HUES6 (cell line): ENCODE results near the gene NLRP4.

Experiments
- H3K27ac ChIP-seq: 2 replicates; pipeline ENCODE4 v1.7.0; 2013; ENCODE audit warnings: low read depth, mild to moderate bottlenecking, low read length, inconsistent platforms
- H3K27me3 ChIP-seq: 2 replicates; pipeline ENCODE4 v1.6.1; 2013; ENCODE audit warnings: low read length; ENCODE audit not compliant: control insufficient read depth, insufficient read depth
- H3K36me3 ChIP-seq: 2 replicates; pipeline ENCODE4 v1.6.1; 2013; ENCODE audit warnings: low read length; ENCODE audit not compliant: control insufficient read depth, insufficient read depth
- H3K4me1 ChIP-seq: 2 replicates; pipeline ENCODE4 v1.6.1; 2013; ENCODE audit warnings: low read length; ENCODE audit not compliant: control insufficient read depth, insufficient read depth
- H3K4me3 ChIP-seq: 2 replicates; pipeline ENCODE4 v1.5.1; 2013; ENCODE audit warnings: low read depth, low read length
- H3K9ac ChIP-seq: one replicate; pipeline ENCODE4 v1.6.1; 2013; ENCODE audit warnings: mild to moderate bottlenecking, low read length
- H3K9me3 ChIP-seq: 2 replicates; pipeline ENCODE4 v1.6.1; 2013; ENCODE audit warnings: low read depth, low read length; ENCODE audit not compliant: control insufficient read depth, insufficient read depth

The NLRP4 gene

GRCh38 chr19:55836340-55836739, at the start of gene NLRP4:
Gene NLRP4 (plus strand): TSS chr19:55836540. CDS start chr19:55852081, 15,541 bp downstream.
- no peak within 1 kb of the TSS for H3K9ac ChIP-seq
- no peaks in the 10 kb centered on the region for H3K36me3 ChIP-seq
- no peak within 1 kb of the TSS for H3K4me3 ChIP-seq
- H3K9me3 ChIP-seq, result peaks cover 47% of the 10 kb centered on the region; the same call in 1 of the 2 replicates
- no peaks in the 10 kb centered on the region; the same call in 1 of the 2 replicates for H3K27me3 ChIP-seq
- H3K27ac ChIP-seq, result no peak within 1 kb of the TSS; the same call in 1 of the 2 replicates
- no peaks in the 10 kb centered on the region for H3K4me1 ChIP-seq

GRCh38 chr19:55795021-55795420, 41.3 kb upstream of the NLRP4 start:
- Histone ChIP-seq H3K9me3 (peaks cover 40% of the 10 kb centered on the region; the same call in 1 of the 2 replicates), H3K9ac (no peak overlapping the region), H3K36me3 (no peaks in the 10 kb centered on the region), H3K4me1 (no peaks in the 10 kb centered on the region), H3K27me3 (peaks cover 5% of the 10 kb centered on the region; the same call in 1 of the 2 replicates), H3K4me3 (no peak overlapping the region), H3K27ac (no peak overlapping the region)

- H3K27me3 ChIP-seq, result peaks cover 5% of the 10 kb centered on the region; the same call in 1 of the 2 replicates
- H3K9ac ChIP-seq, result no peak overlapping the region
- no peaks in the 10 kb centered on the region for H3K4me1 ChIP-seq
- H3K4me3 ChIP-seq, result no peak overlapping the region
- H3K9me3 ChIP-seq, result peaks cover 50% of the 10 kb centered on the region; the same call in 1 of the 2 replicates
- no peak overlapping the region for H3K27ac ChIP-seq
- H3K36me3 ChIP-seq, result no peaks in the 10 kb centered on the region
Observed at GRCh38 chr19:55801416-55801815, 34.9 kb upstream of the NLRP4 start.

GRCh38 chr19:55802281-55802680, 34.1 kb upstream of the NLRP4 start:
- no peaks in the 10 kb centered on the region for H3K4me1 ChIP-seq
- H3K9me3 ChIP-seq, result peaks cover 56% of the 10 kb centered on the region; the same call in 1 of the 2 replicates
- H3K36me3 ChIP-seq, result no peaks in the 10 kb centered on the region
- H3K9ac ChIP-seq, result no peak overlapping the region
- H3K27me3 ChIP-seq, result peaks cover 5% of the 10 kb centered on the region; the same call in 1 of the 2 replicates
- no peak overlapping the region for H3K4me3 ChIP-seq
- no peak overlapping the region for H3K27ac ChIP-seq

GRCh38 chr19:55809381-55810058, 26.8 kb upstream of the NLRP4 start:
- Histone ChIP-seq H3K9ac (no peak overlapping the region), H3K4me3 (peak overlapping the region; percentile 3; the same call in 1 of the 2 replicates), H3K9me3 (peaks cover 68% of the 10 kb centered on the region), H3K36me3 (no peaks in the 10 kb centered on the region), H3K4me1 (no peaks in the 10 kb centered on the region), H3K27me3 (peaks cover 3% of the 10 kb centered on the region; the same call in 1 of the 2 replicates), H3K27ac (no peak overlapping the region)

GRCh38 chr19:55811340-55811739, 25.0 kb upstream of the NLRP4 start:
- Histone ChIP-seq H3K36me3 (no peaks in the 10 kb centered on the region), H3K9me3 (peaks cover 64% of the 10 kb centered on the region)

GRCh38 chr19:55812449-55812848, 23.9 kb upstream of the NLRP4 start:
- H3K9ac ChIP-seq, result no peak overlapping the region
- no peaks in the 10 kb centered on the region for H3K36me3 ChIP-seq
- H3K4me1 ChIP-seq, result no peaks in the 10 kb centered on the region
- H3K9me3 ChIP-seq, result peaks cover 64% of the 10 kb centered on the region
- H3K4me3 ChIP-seq, result no peak overlapping the region
- H3K27ac ChIP-seq, result no peak overlapping the region
- H3K27me3 ChIP-seq, result peaks cover 5% of the 10 kb centered on the region; the same call in 1 of the 2 replicates

More at GRCh38 chr19:55811340-55811739, 25.0 kb upstream of the NLRP4 start:
- Histone ChIP-seq H3K4me3 (no peak overlapping the region), H3K27me3 (peaks cover 3% of the 10 kb centered on the region; the same call in 1 of the 2 replicates), H3K9ac (no peak overlapping the region), H3K27ac (no peak overlapping the region), H3K4me1 (no peaks in the 10 kb centered on the region)

- Histone ChIP-seq H3K27ac (no peak overlapping the region), H3K27me3 (peaks cover 8% of the 10 kb centered on the region; the same call in 1 of the 2 replicates), H3K36me3 (no peaks in the 10 kb centered on the region), H3K9me3 (peaks cover 66% of the 10 kb centered on the region), H3K4me1 (no peaks in the 10 kb centered on the region), H3K9ac (no peak overlapping the region), H3K4me3 (no peak overlapping the region)
Observed at GRCh38 chr19:55813906-55814305, 22.4 kb upstream of the NLRP4 start.

- Histone ChIP-seq H3K27me3 (peaks cover 20% of the 10 kb centered on the region; the same call in 1 of the 2 replicates), H3K36me3 (no peaks in the 10 kb centered on the region), H3K4me1 (no peaks in the 10 kb centered on the region), H3K4me3 (no peak overlapping the region), H3K27ac (no peak overlapping the region), H3K9me3 (peaks cover 55% of the 10 kb centered on the region; the same call in 1 of the 2 replicates), H3K9ac (no peak overlapping the region)
Observed at GRCh38 chr19:55820037-55820436, 16.3 kb upstream of the NLRP4 start.

- H3K9ac ChIP-seq, result no peak overlapping the region
Observed at GRCh38 chr19:55830656-55831055, 5.7 kb upstream of the NLRP4 start.

GRCh38 chr19:55831846-55832245, 4.5 kb upstream of the NLRP4 start, which contains the start of gene NLRP11:
Gene NLRP11 (minus strand): TSS chr19:55831999. CDS start chr19:55818174, 13,825 bp downstream.
- H3K9ac ChIP-seq, result no peak within 1 kb of the TSS
- no peaks in the 10 kb centered on the region; the same call in 1 of the 2 replicates for H3K27me3 ChIP-seq
- H3K36me3 ChIP-seq, result no peaks in the 10 kb centered on the region
- H3K4me3 ChIP-seq, result no peak within 1 kb of the TSS
- no peak within 1 kb of the TSS for H3K27ac ChIP-seq
- H3K4me1 ChIP-seq, result no peaks in the 10 kb centered on the region
- H3K9me3 ChIP-seq, result peaks cover 39% of the 10 kb centered on the region; the same call in 1 of the 2 replicates

More at GRCh38 chr19:55830656-55831055, 5.7 kb upstream of the NLRP4 start:
- no peaks in the 10 kb centered on the region for H3K36me3 ChIP-seq
- no peak overlapping the region for H3K27ac ChIP-seq
- no peak overlapping the region for H3K4me3 ChIP-seq
- no peaks in the 10 kb centered on the region; the same call in 1 of the 2 replicates for H3K27me3 ChIP-seq
- H3K4me1 ChIP-seq, result no peaks in the 10 kb centered on the region
- peaks cover 29% of the 10 kb centered on the region; the same call in 1 of the 2 replicates for H3K9me3 ChIP-seq
